SH-SY5Y (cell line): Measurements from ENCODE around the gene MALT1.

Source experiments
- GATA2 ChIP-seq: IDR thresholded peaks from 2 replicates; pipeline ENCODE4 v1.6.1; 2011; ENCODE audit warnings: mild to moderate bottlenecking, low read depth, low read length
- GATA3 ChIP-seq: IDR thresholded peaks from 2 replicates; pipeline ENCODE4 v1.6.1; 2011; ENCODE audit warnings: low read depth, mild to moderate bottlenecking, low read length, moderate library complexity

DNA sequence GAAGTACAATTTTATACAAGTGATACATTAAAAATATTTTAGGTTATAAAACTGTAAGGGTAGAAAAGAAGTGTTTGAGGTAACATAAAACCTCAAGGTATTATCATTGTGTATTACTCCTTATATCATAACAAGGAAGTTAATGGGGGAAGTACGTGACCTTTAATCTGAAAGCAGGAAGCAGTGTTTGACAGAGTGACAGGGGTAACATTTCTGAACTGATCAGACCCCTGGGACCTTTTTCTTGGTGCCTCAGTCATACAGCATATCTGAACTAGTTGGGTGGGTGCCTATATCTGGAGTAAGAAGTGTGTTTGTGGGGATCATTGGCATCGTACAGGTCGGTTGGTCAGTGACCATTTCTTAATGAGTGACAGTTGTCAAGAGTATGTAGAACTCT, 43.0 kb downstream of the MALT1 start:
- no peak for TF ChIP-seq GATA2
- TF ChIP-seq GATA3 = no peak
